Ishikawa (cell line): ENCODE data around the gene B4GALNT4.

Source experiments
- CREB1 ChIP-seq: IDR thresholded peaks from 2 replicates; pipeline ENCODE4 v1.6.1; 2012; ENCODE audit warnings: low read depth
- EP300 ChIP-seq: IDR thresholded peaks from 2 replicates; pipeline ENCODE4 v1.6.1; 2012; ENCODE audit warnings: borderline replicate concordance
- TAF1 ChIP-seq: IDR thresholded peaks from 2 replicates; pipeline ENCODE4 v1.6.1; 2012; ENCODE audit warnings: low read depth, mild to moderate bottlenecking
- TCF12 ChIP-seq: IDR thresholded peaks from 2 replicates; pipeline ENCODE4 v1.6.1; 2012; ENCODE audit warnings: low read depth
- USF1 ChIP-seq: IDR thresholded peaks from 2 replicates; pipeline ENCODE4 v1.6.1; 2012
- TF ChIP-seq, protein P1 (sequence below): IDR thresholded peaks from 2 replicates; pipeline ENCODE4 v1.6.1; 2012; ENCODE audit warnings: low read depth, mild to moderate bottlenecking

DNA sequence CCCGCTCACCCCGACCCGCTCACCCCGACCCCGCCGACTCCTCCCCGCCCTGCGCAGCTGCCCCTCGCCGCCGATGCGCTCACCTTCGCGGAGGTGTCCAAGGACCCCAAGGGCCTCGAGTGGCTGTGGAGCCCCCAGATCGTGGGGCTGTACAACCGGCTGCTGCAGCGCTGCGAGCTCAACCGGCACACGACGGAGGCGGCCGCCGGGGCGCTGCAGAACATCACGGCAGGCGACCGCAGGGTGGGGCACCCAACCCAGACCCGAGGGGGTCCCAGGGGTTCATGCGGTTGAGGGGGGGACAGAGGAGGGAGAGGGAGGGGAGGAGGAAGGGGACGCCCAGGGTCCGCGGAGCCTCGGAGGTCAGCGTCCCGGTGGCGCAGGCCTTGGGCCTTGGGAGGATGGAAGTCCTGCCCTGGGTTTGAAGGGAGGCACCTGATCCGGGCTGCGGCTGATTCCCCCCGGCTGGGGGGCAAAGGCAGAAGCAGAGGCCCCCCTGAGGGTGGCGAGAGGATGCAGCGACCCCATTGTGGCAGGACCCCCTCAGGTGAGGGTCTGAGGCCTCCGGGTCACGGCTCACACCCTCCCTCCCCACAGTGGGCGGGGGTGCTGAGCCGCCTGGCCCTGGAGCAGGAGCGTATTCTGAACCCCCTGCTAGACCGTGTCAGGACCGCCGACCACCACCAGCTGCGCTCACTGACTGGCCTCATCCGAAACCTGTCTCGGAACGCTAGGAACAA, 33.9 kb downstream of the B4GALNT4 start:
- TF ChIP-seq TAF1: no peak
- TF ChIP-seq EP300: no peak
- no peak for TF ChIP-seq TCF12
- no peak for TF ChIP-seq USF1
- no peak for TF ChIP-seq CREB1
- TF ChIP-seq, protein P1, sequence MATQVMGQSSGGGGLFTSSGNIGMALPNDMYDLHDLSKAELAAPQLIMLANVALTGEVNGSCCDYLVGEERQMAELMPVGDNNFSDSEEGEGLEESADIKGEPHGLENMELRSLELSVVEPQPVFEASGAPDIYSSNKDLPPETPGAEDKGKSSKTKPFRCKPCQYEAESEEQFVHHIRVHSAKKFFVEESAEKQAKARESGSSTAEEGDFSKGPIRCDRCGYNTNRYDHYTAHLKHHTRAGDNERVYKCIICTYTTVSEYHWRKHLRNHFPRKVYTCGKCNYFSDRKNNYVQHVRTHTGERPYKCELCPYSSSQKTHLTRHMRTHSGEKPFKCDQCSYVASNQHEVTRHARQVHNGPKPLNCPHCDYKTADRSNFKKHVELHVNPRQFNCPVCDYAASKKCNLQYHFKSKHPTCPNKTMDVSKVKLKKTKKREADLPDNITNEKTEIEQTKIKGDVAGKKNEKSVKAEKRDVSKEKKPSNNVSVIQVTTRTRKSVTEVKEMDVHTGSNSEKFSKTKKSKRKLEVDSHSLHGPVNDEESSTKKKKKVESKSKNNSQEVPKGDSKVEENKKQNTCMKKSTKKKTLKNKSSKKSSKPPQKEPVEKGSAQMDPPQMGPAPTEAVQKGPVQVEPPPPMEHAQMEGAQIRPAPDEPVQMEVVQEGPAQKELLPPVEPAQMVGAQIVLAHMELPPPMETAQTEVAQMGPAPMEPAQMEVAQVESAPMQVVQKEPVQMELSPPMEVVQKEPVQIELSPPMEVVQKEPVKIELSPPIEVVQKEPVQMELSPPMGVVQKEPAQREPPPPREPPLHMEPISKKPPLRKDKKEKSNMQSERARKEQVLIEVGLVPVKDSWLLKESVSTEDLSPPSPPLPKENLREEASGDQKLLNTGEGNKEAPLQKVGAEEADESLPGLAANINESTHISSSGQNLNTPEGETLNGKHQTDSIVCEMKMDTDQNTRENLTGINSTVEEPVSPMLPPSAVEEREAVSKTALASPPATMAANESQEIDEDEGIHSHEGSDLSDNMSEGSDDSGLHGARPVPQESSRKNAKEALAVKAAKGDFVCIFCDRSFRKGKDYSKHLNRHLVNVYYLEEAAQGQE: no peak
